Fibroblast of skin of right quadriceps (primary cell): ENCODE measurements around the gene ZNF691.
"Not testable (repeated sequence)": the region's sequence is repeated elsewhere in the genome, so short reads cannot be mapped to it uniquely, and the experiment has no call there.

Source experiments
- DNase-seq: peaks from one replicate; pipeline ENCODE4 v3.0.0-alpha.2; 2013

Gene ZNF691, protein sequence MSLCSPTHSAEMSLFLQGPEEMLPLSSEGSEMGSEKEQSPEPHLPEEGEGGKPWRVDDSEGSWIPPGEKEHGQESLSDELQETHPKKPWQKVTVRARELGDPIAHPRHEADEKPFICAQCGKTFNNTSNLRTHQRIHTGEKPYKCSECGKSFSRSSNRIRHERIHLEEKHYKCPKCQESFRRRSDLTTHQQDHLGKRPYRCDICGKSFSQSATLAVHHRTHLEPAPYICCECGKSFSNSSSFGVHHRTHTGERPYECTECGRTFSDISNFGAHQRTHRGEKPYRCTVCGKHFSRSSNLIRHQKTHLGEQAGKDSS

DNA sequence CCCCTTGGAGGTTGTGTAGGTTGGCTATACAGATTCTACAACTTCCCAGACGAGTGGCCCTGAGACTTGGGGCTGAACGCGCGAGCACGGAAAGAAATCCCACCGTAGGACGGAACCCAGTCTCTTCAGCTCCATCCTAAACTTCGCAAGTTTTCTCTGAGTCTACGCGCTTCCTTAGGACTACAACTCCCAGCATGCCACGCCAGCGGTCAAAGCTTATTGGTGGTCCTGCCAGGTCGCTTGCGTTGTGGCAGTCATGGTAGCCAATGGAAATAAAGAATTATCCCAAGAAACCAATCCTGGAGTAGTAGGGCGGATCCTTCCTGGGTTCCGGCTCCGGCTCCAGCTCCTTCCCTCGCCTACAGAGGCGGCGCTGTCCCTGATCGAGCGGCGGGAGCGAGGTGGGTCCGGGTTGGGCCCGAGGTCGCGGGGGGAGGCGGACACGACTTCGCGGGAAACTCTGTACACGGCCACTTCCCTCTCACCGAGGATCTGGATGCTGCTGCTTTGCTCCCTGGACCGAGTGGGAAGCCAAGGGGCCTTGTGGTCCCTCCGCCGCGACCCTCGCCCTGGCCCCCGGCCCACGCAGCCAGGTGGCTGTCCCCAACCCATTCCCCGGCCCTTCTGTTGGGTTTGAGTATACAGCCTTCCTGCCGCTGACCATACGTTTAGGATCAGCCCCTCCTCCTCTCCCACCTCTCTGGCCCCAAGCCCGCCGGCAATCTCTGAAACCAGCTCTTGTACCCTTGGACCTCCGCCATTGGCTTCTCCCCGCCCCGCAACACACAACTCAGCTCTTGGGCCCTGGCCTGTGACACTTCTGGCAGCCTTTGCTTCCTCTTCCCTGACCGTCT lies at the start of gene ZNF691:
TSS of gene ZNF691 (plus strand) at position 357 of the 854 bp plus-strand sequence. CDS start 3,046 bp downstream, outside the sequence.
- DNase-seq: peak; percentile 97

GRCh38 chr1:42797414-42797813 lies 49.0 kb upstream of the ZNF691 start:
- DNase-seq: no peak

- DNase-seq: no peak
Observed at GRCh38 chr1:42797979-42798378, 48.4 kb upstream of the ZNF691 start.

DNA sequence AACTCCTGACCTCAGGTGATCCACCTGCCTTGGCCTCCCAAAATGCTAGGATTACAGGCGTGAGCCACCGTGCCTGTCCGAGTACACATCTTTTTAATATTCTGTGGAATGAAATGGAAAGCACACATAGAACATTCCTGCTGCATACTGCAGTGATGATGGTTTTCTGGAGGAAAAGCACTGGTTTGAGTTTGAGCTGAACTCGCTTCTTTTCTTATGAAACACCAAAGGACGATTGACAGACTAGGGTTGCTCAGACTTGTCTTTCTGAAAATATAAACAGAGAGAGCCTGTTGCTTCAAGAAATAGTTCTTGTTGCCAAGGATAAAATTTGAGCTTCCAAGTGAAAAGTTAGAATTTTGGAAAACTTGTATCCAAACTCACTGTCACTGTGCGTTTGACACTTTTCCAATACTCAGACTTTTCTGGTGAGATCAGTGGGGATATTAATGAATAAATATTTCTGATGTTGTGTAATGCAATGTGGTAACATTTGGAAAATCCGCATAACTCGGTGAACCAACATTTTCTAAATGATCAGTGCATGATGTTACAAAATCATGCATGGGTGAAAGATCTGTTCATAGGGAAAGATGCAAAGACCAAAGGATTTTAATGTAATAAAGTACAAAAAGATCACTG lies 44.5 kb upstream of the ZNF691 start:
- peak; percentile 57 for DNase-seq

DNA sequence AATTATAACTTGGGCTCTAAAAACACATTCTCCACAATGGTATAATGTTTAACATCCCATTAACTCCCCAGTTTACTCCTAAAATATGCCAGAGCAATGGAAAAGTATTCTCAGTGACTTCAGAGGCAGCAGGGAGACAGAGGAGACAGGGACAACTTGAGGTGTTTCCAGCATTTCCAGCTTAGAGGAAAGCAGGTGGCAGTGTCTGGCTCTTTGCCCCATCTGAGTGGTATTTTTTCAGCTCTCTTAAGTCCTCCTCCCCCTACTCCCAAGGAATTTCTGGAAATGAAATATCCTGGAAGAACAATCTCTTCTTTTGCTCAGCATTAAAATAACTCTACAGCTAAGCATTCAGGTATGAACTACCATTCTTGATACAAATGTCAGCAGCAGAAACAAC lies 40.2 kb upstream of the ZNF691 start:
- DNase-seq: no peak

DNA sequence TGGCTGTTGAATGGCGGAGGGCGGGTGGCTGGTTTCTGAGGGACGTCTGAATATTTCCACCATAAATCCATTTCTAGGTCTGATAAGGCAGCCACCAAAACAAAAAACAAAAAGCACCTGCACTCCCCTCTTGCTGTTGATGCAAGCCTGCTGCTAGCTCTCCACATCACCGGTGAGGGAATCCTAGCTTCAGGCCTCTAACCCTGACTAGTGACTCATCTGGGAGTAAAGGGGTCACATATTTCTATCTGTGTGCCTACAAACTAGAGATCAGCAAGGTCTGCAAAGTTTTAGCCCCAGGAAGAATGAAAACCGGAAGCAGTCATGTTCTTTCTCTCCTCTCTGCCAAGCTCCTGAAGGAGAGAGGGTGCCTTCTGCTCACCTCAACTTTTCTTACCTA lies 39.8 kb upstream of the ZNF691 start:
- no peak for DNase-seq

DNA sequence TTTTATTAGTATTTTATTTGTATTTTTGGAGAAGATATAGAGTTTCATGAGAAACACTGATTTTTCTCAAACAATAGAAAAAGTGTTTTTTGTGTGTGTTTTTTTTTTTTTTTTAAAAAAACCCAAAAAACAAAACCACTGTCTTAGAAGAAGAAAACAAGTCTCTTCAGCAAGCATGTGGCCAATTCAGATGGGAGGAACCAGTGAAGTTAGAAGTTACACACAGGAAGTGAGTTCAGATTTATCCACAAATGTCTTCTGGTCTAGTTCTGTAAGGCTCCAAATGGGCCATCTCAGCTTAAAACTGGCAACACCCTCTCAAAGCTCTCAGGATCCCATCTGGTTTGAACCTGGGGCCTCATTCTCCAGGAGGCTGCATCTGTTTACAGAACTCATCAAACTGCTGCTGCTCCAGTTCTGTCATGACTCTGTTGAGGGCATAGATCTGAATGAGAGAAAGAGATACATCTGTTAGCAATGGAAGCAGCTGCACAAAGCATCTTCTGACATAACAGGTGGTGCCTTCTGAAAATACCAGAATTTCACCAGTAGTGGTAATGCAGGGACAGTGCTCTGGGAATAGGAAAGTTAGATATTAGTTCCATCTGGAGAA lies 39.3 kb upstream of the ZNF691 start:
- DNase-seq: no peak

DNA sequence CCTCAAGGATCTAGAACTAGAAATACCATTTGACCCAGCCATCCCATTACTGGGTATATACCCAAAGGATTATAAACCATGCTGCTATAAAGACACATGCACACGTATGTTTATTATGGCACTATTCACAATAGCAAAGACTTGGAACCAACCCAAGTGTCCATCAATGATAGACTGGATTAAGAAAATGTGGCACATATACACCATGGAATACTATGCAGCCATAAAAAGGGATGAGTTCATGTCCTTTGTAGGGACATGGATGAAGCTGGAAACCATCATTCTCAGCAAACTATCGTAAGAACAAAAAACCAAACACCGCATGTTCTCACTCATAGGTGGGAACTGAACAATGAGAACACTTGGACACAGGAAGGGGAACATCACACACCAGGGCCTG lies 31.6 kb upstream of the ZNF691 start:
- not testable (repeated sequence) for DNase-seq

- peak; percentile 9 for DNase-seq
Observed at GRCh38 chr1:42815941-42816584, 30.4 kb upstream of the ZNF691 start.

- DNase-seq: peak; percentile 86
Observed at GRCh38 chr1:42816585-42817439, 29.6 kb upstream of the ZNF691 start, which contains the start of the genes ERMAP and SVBP. Gene ERMAP (plus strand): TSS chr1:42817122. CDS start chr1:42830449, 13,327 bp downstream. Gene SVBP (minus strand): TSS chr1:42817397. CDS start chr1:42816544, 853 bp downstream.

- DNase-seq: no peak
Observed at GRCh38 chr1:42817440-42817767, 29.0 kb upstream of the ZNF691 start.

- no peak for DNase-seq
Observed at GRCh38 chr1:42817976-42818375, 28.4 kb upstream of the ZNF691 start.

DNA sequence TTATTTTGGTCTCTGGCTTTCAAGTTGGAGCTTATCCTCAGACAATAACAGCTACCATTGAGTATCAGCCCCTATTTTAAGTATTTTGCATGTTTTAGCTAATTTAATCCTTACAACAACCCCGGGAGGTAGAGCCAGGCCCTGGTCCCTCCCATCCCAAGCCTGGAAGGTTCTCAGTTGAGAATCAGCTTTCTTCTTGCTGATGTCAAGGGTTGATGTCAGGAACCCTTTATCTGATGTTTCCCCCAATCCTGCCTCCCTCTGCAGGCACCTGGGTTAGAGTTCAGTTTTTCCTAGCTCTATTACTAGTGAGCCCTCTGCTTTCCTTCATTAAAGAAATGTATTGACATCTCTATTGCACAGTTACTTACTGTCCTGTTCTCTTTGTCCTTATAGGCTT lies 25.6 kb upstream of the ZNF691 start:
- DNase-seq: no peak

DNA sequence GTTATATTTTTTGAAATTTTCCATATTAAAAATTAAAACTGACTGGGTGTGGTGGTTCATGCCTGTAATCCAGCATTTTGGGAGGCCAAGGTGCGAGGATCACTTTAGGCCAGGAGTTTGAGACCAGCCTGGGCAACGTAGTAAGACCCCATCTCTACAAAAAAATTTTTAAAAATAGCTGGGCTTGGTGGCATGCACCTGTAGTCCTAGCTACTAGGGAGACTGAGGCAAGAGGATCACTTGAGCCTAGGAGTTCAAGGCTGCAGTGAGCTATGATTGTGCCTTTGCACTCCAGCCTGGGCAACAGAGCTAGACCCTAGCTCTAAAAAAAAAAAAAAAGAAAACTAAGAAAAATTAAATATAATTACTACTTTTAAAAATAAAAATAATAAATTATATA lies 24.7 kb upstream of the ZNF691 start:
- no peak for DNase-seq

GRCh38 chr1:42822800-42823392 lies 23.5 kb upstream of the ZNF691 start:
- peak; percentile 82 for DNase-seq

DNA sequence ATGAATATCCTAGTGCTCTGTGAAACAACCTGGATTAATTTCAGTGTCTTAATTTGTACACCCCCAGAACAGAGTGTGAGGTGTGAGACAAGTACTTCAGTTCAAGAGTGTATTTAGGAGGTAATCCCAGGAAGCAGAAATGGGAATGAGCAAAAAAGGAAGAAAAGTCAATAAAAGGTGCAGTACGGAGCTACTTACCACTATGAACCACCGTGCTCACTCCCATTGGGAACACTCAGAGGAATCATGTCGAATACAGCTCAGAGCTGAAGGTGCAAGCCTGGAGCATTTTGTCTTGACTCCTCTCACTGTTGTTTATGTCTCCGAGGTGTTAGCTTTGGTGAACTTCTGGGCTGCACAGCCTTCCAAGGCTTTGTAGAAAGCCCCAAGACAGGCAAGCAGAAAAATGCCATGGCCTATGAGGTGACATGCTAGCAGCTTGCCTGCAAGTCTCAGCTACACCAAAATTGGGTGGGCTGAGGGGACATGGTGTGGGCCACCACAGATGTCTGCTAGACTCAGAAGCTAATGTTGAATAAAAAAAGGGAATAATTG lies 21.9 kb upstream of the ZNF691 start:
- DNase-seq: no peak

DNA sequence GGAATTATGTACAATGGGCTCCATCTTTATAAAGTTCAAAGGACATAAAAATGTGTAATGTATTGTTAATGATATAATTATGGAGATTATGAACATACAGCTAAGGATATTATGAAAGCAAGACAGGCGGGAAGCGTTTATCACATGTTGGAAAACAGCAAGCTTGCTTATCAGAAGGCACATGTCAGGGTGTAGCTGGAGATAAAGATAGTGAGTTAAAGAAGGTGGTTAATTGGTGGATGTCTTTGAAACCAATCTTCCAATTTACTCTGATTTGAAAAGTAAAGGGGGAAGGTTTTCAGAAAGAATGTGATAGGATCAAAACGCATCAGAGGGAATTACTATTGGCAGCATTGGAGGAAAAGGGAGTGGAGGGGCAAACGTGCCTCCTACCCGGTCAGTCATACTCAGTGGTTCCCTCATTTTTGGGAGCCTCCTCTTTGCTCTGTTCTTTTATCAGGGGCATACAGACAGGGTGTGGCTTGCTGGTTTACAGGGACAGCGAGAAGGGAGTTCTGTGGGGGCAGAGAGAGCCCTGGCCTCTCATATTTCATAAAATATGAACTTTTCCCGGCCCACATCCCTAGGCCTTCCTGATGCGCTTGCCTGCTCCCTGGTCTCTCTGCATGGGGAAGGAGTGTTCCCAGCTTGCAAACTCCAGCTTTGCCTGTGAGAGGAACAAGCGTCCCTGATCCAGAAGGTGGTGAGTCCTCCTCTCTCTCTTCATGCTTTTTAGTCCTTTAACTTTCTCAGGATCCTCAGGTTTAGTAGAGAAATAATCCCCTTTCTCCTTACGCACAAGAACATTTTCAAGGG lies 21.2 kb upstream of the ZNF691 start:
- no peak for DNase-seq

GRCh38 chr1:42830631-42831030 lies 15.8 kb upstream of the ZNF691 start:
- no peak for DNase-seq

- no peak for DNase-seq
Observed at GRCh38 chr1:42831273-42831672, 15.1 kb upstream of the ZNF691 start.
